HepG2 (cell line): ENCODE data around the gene ZNF276. TPM values are rescaled to one million over a fixed set of nuclear protein-coding genes. Genes with fewer than 3 reads are reported as not detected.

Experiments
- ARID3A ChIP-seq: IDR thresholded peaks from 2 replicates; pipeline ENCODE4 v1.6.1; 2012; ENCODE audit warnings: low read depth, low read length, improper control_type of control experiment
- CCAR2 ChIP-seq: fragments of 200-400 bp; formaldehyde crosslinking; optimal IDR thresholded peaks from 2 replicates; pipeline ENCODE3; 2018; ENCODE audit warnings: low read depth, mild to moderate bottlenecking, low read length, moderate library complexity
- DNMT1 ChIP-seq: sonication (generic); formaldehyde crosslinking; IDR thresholded peaks from 2 replicates; pipeline ENCODE4 v1.5.1; 2020; ENCODE audit warnings: mild to moderate bottlenecking, missing genetic modification reagents
- ELF1 ChIP-seq: sonication (generic); formaldehyde crosslinking; IDR thresholded peaks from 2 replicates; pipeline ENCODE4 v1.4.0; 2020; ENCODE audit warnings: missing genetic modification reagents
- GFI1 ChIP-seq: sonication (generic); formaldehyde crosslinking; IDR thresholded peaks from 2 replicates; pipeline ENCODE4 v1.5.0; 2020; ENCODE audit warnings: missing genetic modification reagents, mild to moderate bottlenecking, borderline replicate concordance
- HINFP ChIP-seq: sonication (generic); formaldehyde crosslinking; IDR thresholded peaks from 2 replicates; pipeline ENCODE4 v1.4.0; 2020; ENCODE audit warnings: low read depth, mild to moderate bottlenecking, missing genetic modification reagents
- HNRNPH1 ChIP-seq: fragments of 200-400 bp; formaldehyde crosslinking; optimal IDR thresholded peaks from 2 replicates; pipeline ENCODE3; 2017; ENCODE audit warnings: mild to moderate bottlenecking, low read depth, low read length
- IKZF1 ChIP-seq: fragments of 450-650 bp; IDR thresholded peaks from 2 replicates; pipeline ENCODE4 v1.7.1; 2016
- MED13 ChIP-seq: sonication (generic); formaldehyde crosslinking; IDR thresholded peaks from 2 replicates; pipeline ENCODE4 v1.5.0; 2020; ENCODE audit warnings: missing genetic modification reagents
- NFIC ChIP-seq: IDR thresholded peaks from 2 replicates; pipeline ENCODE4 v1.6.1; 2012; ENCODE audit warnings: mild to moderate bottlenecking, low read length, inconsistent platforms
- PATZ1 ChIP-seq: sonication (generic); formaldehyde crosslinking; IDR thresholded peaks from 2 replicates; pipeline ENCODE4 v1.4.0; 2020; ENCODE audit warnings: missing genetic modification reagents
- REST ChIP-seq, 2 experiments: IDR thresholded peaks; 2 replicates each; pipeline ENCODE4 v1.6.1; 2011 to 2012; ENCODE audit warnings: low read length in 2 of 2, borderline replicate concordance in 1 of 2, low read depth in 1 of 2, mild to moderate bottlenecking in 1 of 2, moderate library complexity in 1 of 2
- TAF1 ChIP-seq: sonication (generic); formaldehyde crosslinking; IDR thresholded peaks from 2 replicates; pipeline ENCODE4 v1.4.0; 2020; ENCODE audit warnings: missing genetic modification reagents
- TAF15 ChIP-seq: fragments of 200-400 bp; formaldehyde crosslinking; IDR thresholded peaks from one replicate; pipeline ENCODE4 v1.6.1; 2018; ENCODE audit warnings: mild to moderate bottlenecking, low read depth, low read length; ENCODE audit not compliant: poor library complexity, severe bottlenecking
- ZBTB37 ChIP-seq: sonication (generic); formaldehyde crosslinking; IDR thresholded peaks from 2 replicates; pipeline ENCODE4 v1.4.0; 2020; ENCODE audit warnings: mild to moderate bottlenecking, missing genetic modification reagents
- ZFP37 ChIP-seq: sonication (generic); formaldehyde crosslinking; IDR thresholded peaks from 2 replicates; pipeline ENCODE4 v1.4.0; 2020; ENCODE audit warnings: missing genetic modification reagents, borderline replicate concordance
- ZNF224 ChIP-seq: sonication (generic); formaldehyde crosslinking; IDR thresholded peaks from 2 replicates; pipeline ENCODE4 v1.5.0; 2020; ENCODE audit warnings: mild to moderate bottlenecking, missing genetic modification reagents
- ZNF644 ChIP-seq: IDR thresholded peaks from 2 replicates; pipeline ENCODE4 v1.6.1; 2016; ENCODE audit warnings: low read depth
- ZSCAN9 ChIP-seq: IDR thresholded peaks from 2 replicates; pipeline ENCODE4 v1.6.1; 2016; ENCODE audit warnings: borderline replicate concordance
- polyA plus RNA-seq, 8 experiments: library from polyadenylated mRNA; depleted of rRNA in 3 of 8; stranded (reverse) in 7 of 8; unstranded in 1 of 8; fragments of >200 nt; fragmentation: Illumina TruSeq in 4 of 8; extraction: Trizol in 4 of 8; gene quantifications; 2 replicates each; pipeline versions ENCODE4 v1.2.1 to v1.2.3, GENCODE V29; 2011 to 2016; ENCODE audit warnings: low read depth in 4 of 8, missing spikeins in 1 of 8, mixed read lengths in 1 of 8; ENCODE audit not compliant: insufficient read depth in 1 of 8
- total RNA-seq, 5 experiments: library from RNA; depleted of rRNA; stranded (reverse); fragments of >200 nt; fragmentation: Illumina TruSeq; extraction: Trizol; gene quantifications; 2 replicates each; pipeline ENCODE4 v1.2.3, GENCODE V29; 2016; ENCODE audit warnings: low read depth in 1 of 5

The ZNF276 gene
- total and polyA plus RNA-seq, 2 of the 13 experiments (the other 11 are each of a cell fraction or from before 2014, with no cell fraction given) = 17.7 to 18.0 TPM

GRCh38 chr16:89687092-89687940 lies 34.0 kb upstream of the ZNF276 start (continued):
- TF ChIP-seq REST (IDR thresholded peaks at IDR 0.05; ENCODE audit: borderline replicate concordance in 1 of 2, low read depth in 1 of 2, low read length in 2 of 2) (peak in 1 of 2 experiments; percentile 80; a peak in 2 of 4 replicates), HNRNPH1 (peak; percentile 36), ZNF224 (peak; percentile 100), TAF1 (CRISPR knock-in tag) (peak; percentile 81; the same call in 1 of the 2 replicates), NFIC (peak; percentile 74; the same call in 1 of the 2 replicates), DNMT1 (peak; percentile 79; the same call in 1 of the 2 replicates), ZNF644 (CRISPR knock-in tag) (peak; percentile 90), ARID3A (peak; percentile 85), ZBTB37 (CRISPR knock-in tag) (peak; percentile 86; the same call in 1 of the 2 replicates), TAF15 (no peak), CCAR2 (no peak), PATZ1 (CRISPR knock-in tag) (peak; percentile 90), GFI1 (peak; percentile 79), ZFP37 (CRISPR knock-in tag) (peak; percentile 99), HINFP (peak; percentile 95), ELF1 (CRISPR knock-in tag) (peak; percentile 68), MED13 (peak; percentile 93), ZSCAN9 (peak; percentile 99), IKZF1 (no peak)
